HepG2 (cell line): ENCODE measurements around the gene LIMD2. TPM values are rescaled to one million over a fixed set of nuclear protein-coding genes. Genes with fewer than 3 reads are reported as not detected.

Experiments
- AGO1 ChIP-seq: fragments of 200-400 bp; formaldehyde crosslinking; IDR thresholded peaks from 2 replicates; pipeline ENCODE4 v1.6.1; 2017; ENCODE audit warnings: mild to moderate bottlenecking, low read depth, low read length, moderate library complexity; ENCODE audit not compliant: poor library complexity, severe bottlenecking
- ATAD3A ChIP-seq: sonication (generic); formaldehyde crosslinking; IDR thresholded peaks from 2 replicates; pipeline ENCODE4 v1.4.0; 2020; ENCODE audit warnings: missing genetic modification reagents
- FOXJ3 ChIP-seq: sonication (generic); formaldehyde crosslinking; IDR thresholded peaks from 2 replicates; pipeline ENCODE4 v1.4.0; 2020; ENCODE audit warnings: missing genetic modification reagents, mild to moderate bottlenecking, borderline replicate concordance
- HES4 ChIP-seq: sonication (generic); formaldehyde crosslinking; IDR thresholded peaks from 2 replicates; pipeline ENCODE4 v1.9.0; 2021; ENCODE audit warnings: mild to moderate bottlenecking, missing genetic modification reagents, borderline replicate concordance
- HNRNPK ChIP-seq: fragments of 200-400 bp; formaldehyde crosslinking; IDR thresholded peaks from 2 replicates; pipeline ENCODE4 v1.6.1; 2018; ENCODE audit warnings: low read length, low read depth, moderate library complexity, mild to moderate bottlenecking; ENCODE audit not compliant: poor library complexity, severe bottlenecking
- MAFF ChIP-seq: IDR thresholded peaks from 2 replicates; pipeline ENCODE4 v1.6.1; 2011; ENCODE audit warnings: low read depth, low read length, improper control_type of control experiment
- MIER3 ChIP-seq: IDR thresholded peaks from 2 replicates; pipeline ENCODE4 v1.6.1; 2016; ENCODE audit warnings: missing compliant biosample characterization, borderline replicate concordance
- NRL ChIP-seq: sonication (generic); formaldehyde crosslinking; IDR thresholded peaks from 2 replicates; pipeline ENCODE4 v1.5.0; 2020; ENCODE audit warnings: missing genetic modification reagents, mild to moderate bottlenecking, moderate library complexity, borderline replicate concordance
- PHF21A ChIP-seq: sonication (generic); formaldehyde crosslinking; IDR thresholded peaks from 2 replicates; pipeline ENCODE4 v1.5.0; 2020; ENCODE audit warnings: mild to moderate bottlenecking, missing genetic modification reagents
- PPARG ChIP-seq: conservative IDR thresholded peaks from 2 replicates; pipeline ENCODE4 v1.6.1; 2016; ENCODE audit warnings: missing biosample characterization, missing genetic modification reagents
- RFX5 ChIP-seq: IDR thresholded peaks from 2 replicates; pipeline ENCODE4 v1.6.1; 2011; ENCODE audit warnings: low read depth, low read length, improper control_type of control experiment
- THYN1 ChIP-seq: sonication (generic); formaldehyde crosslinking; IDR thresholded peaks from 2 replicates; pipeline ENCODE4 v1.8.1; 2023; ENCODE audit warnings: low read depth, mild to moderate bottlenecking, moderate library complexity, missing genetic modification reagents, borderline replicate concordance
- TP53 ChIP-seq: sonication (generic); formaldehyde crosslinking; conservative IDR thresholded peaks from 2 replicates; pipeline ENCODE4 v1.4.0; 2020; ENCODE audit warnings: missing genetic modification reagents
- ZFP41 ChIP-seq: sonication (generic); formaldehyde crosslinking; IDR thresholded peaks from 2 replicates; pipeline ENCODE4 v1.4.0; 2020; ENCODE audit warnings: mild to moderate bottlenecking, missing genetic modification reagents, borderline replicate concordance
- ZNF234 ChIP-seq: sonication (generic); formaldehyde crosslinking; conservative IDR thresholded peaks from 2 replicates; pipeline ENCODE4 v1.5.1; 2020; ENCODE audit warnings: mild to moderate bottlenecking, missing genetic modification reagents
- ZNF569 ChIP-seq: sonication (generic); formaldehyde crosslinking; IDR thresholded peaks from 2 replicates; pipeline ENCODE4 v1.5.0; 2020; ENCODE audit warnings: mild to moderate bottlenecking, missing genetic modification reagents, moderate library complexity, borderline replicate concordance
- ZNF589 ChIP-seq: sonication (generic); formaldehyde crosslinking; conservative IDR thresholded peaks from 2 replicates; pipeline ENCODE4 v1.8.0; 2022; ENCODE audit warnings: mild to moderate bottlenecking, moderate library complexity, missing genetic modification reagents
- ZNF619 ChIP-seq: sonication (generic); formaldehyde crosslinking; IDR thresholded peaks from 2 replicates; pipeline ENCODE4 v1.4.0; 2020; ENCODE audit warnings: mild to moderate bottlenecking, missing genetic modification reagents
- ZNF652 ChIP-seq: IDR thresholded peaks from 2 replicates; pipeline ENCODE4 v1.6.1; 2016; ENCODE audit warnings: low read depth, borderline replicate concordance
- ZNF788 ChIP-seq: sonication (generic); formaldehyde crosslinking; IDR thresholded peaks from 2 replicates; pipeline ENCODE4 v1.5.0; 2020; ENCODE audit warnings: mild to moderate bottlenecking, missing genetic modification reagents, borderline replicate concordance
- polyA plus RNA-seq, 8 experiments: library from polyadenylated mRNA; depleted of rRNA in 3 of 8; stranded (reverse) in 7 of 8; unstranded in 1 of 8; fragments of >200 nt; fragmentation: Illumina TruSeq in 4 of 8; extraction: Trizol in 4 of 8; gene quantifications; 2 replicates each; pipeline versions ENCODE4 v1.2.1 to v1.2.3, GENCODE V29; 2011 to 2016; ENCODE audit warnings: low read depth in 4 of 8, missing spikeins in 1 of 8, mixed read lengths in 1 of 8; ENCODE audit not compliant: insufficient read depth in 1 of 8
- total RNA-seq, 5 experiments: library from RNA; depleted of rRNA; stranded (reverse); fragments of >200 nt; fragmentation: Illumina TruSeq; extraction: Trizol; gene quantifications; 2 replicates each; pipeline ENCODE4 v1.2.3, GENCODE V29; 2016; ENCODE audit warnings: low read depth in 1 of 5
- TF ChIP-seq, protein P1 (sequence below): sonication (generic); formaldehyde crosslinking; IDR thresholded peaks from 2 replicates; pipeline ENCODE4 v1.4.0; 2020; ENCODE audit warnings: missing genetic modification reagents, mild to moderate bottlenecking, borderline replicate concordance
- TF ChIP-seq, protein P2 (sequence below): sonication (generic); formaldehyde crosslinking; IDR thresholded peaks from 2 replicates; pipeline ENCODE4 v1.5.0; 2020; ENCODE audit warnings: missing genetic modification reagents, mild to moderate bottlenecking, borderline replicate concordance
- TF ChIP-seq, protein P3 (sequence below): sonication (generic); formaldehyde crosslinking; IDR thresholded peaks from 2 replicates; pipeline ENCODE4 v1.8.1; 2023; ENCODE audit warnings: mild to moderate bottlenecking, missing genetic modification reagents
- TF ChIP-seq, protein P4 (sequence below): IDR thresholded peaks from 2 replicates; pipeline ENCODE4 v1.6.1; 2016; ENCODE audit warnings: missing compliant biosample characterization, missing genetic modification reagents, borderline replicate concordance

LIMD2 gene
- total and polyA plus RNA-seq, 2 of the 13 experiments (the other 11 are each of a cell fraction or from before 2014, with no cell fraction given), result 9.0 to 20.8 TPM

DNA sequence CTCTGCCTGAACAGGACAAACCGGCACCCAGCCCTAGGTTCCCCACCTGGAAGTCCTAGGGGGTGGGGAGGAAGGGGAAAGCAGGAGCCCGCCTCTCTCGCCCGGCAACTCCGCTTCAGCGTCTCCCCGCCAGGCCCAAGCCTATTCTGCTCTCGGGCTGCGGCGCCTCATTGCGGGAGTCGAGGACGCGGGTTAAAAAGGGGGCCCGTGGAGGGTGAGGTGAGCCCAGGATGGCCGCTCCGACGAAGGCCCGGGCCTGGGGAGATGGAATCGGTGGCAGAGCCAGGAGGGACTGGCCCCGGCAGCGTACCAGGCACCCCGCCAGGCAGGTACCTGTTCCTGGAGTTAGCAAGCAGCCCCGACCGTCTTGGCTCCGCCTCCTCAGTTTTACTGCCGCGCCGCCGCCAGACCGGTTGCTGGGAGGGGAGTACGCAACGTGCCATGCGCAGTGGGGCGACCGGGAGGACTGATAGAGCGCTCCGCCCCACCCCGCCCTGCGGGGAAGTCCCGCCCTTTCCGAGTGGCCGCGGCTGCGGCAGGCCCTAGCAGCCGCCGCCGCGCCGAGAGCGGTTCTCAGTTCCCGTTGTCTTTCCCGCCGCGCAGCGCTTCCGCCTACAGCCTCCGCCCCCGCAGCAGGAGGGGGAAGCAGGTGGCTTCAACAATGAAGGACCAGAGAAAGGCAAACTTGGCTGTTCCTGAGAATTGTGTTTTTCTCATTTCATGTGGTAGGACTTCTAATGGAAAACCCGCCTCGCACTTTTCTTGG lies 41.7 kb upstream of the LIMD2 start, which contains the start of gene STRADA (continued):
- TF ChIP-seq, protein P1, sequence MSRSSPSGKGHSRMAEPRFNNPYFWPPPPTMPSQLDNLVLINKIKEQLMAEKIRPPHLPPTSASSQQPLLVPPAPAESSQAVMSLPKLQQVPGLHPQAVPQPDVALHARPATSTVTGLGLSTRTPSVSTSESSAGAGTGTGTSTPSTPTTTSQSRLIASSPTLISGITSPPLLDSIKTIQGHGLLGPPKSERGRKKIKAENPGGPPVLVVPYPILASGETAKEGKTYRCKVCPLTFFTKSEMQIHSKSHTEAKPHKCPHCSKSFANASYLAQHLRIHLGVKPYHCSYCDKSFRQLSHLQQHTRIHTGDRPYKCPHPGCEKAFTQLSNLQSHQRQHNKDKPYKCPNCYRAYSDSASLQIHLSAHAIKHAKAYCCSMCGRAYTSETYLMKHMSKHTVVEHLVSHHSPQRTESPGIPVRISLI (CRISPR knock-in tag), result peak; percentile 63; the same call in 1 of the 2 replicates
- TF ChIP-seq NRL (CRISPR knock-in tag) (peak; percentile 85; the same call in 1 of the 2 replicates), ZNF788 (CRISPR knock-in tag) (peak; percentile 86; the same call in 1 of the 2 replicates), TP53 (CRISPR knock-in tag) (peak; percentile 75; the same call in 1 of the 2 replicates), ZFP41 (CRISPR knock-in tag) (no peak), ZNF619 (CRISPR knock-in tag) (no peak), ATAD3A (CRISPR knock-in tag) (0 out of 2 replicates have a peak, but pooled peaks have one; percentile 52), RFX5 (no peak), PHF21A (CRISPR knock-in tag) (peak; percentile 47), ZNF569 (CRISPR knock-in tag) (no peak), HNRNPK (no peak), MAFF (no peak), ZNF234 (CRISPR knock-in tag) (peak; percentile 60; the same call in 1 of the 2 replicates), THYN1 (no peak), PPARG (no peak; the same call in 1 of the 2 replicates), MIER3 (CRISPR knock-in tag) (peak; percentile 29; the same call in 1 of the 2 replicates), HES4 (CRISPR knock-in tag) (peak; percentile 90), FOXJ3 (no peak), ZNF589 (CRISPR knock-in tag) (0 out of 2 replicates have a peak, but pooled peaks have one; percentile 64), ZNF652 (CRISPR knock-in tag) (no peak), AGO1 (peak; percentile 91)
- TF ChIP-seq, protein P2, sequence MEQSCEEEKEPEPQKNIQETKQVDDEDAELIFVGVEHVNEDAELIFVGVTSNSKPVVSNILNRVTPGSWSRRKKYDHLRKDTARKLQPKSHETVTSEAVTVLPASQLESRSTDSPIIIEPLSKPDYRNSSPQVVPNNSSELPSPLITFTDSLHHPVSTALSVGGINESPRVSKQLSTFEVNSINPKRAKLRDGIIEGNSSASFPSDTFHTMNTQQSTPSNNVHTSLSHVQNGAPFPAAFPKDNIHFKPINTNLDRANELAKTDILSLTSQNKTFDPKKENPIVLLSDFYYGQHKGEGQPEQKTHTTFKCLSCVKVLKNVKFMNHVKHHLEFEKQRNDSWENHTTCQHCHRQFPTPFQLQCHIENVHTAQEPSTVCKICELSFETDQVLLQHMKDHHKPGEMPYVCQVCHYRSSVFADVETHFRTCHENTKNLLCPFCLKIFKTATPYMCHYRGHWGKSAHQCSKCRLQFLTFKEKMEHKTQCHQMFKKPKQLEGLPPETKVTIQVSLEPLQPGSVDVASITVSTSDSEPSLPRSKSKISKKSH (CRISPR knock-in tag), result peak; percentile 91
- TF ChIP-seq, protein P3, sequence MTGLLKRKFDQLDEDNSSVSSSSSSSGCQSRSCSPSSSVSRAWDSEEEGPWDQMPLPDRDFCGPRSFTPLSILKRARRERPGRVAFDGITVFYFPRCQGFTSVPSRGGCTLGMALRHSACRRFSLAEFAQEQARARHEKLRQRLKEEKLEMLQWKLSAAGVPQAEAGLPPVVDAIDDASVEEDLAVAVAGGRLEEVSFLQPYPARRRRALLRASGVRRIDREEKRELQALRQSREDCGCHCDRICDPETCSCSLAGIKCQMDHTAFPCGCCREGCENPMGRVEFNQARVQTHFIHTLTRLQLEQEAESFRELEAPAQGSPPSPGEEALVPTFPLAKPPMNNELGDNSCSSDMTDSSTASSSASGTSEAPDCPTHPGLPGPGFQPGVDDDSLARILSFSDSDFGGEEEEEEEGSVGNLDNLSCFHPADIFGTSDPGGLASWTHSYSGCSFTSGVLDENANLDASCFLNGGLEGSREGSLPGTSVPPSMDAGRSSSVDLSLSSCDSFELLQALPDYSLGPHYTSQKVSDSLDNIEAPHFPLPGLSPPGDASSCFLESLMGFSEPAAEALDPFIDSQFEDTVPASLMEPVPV (CRISPR knock-in tag), result peak; percentile 81
- TF ChIP-seq, protein P4, sequence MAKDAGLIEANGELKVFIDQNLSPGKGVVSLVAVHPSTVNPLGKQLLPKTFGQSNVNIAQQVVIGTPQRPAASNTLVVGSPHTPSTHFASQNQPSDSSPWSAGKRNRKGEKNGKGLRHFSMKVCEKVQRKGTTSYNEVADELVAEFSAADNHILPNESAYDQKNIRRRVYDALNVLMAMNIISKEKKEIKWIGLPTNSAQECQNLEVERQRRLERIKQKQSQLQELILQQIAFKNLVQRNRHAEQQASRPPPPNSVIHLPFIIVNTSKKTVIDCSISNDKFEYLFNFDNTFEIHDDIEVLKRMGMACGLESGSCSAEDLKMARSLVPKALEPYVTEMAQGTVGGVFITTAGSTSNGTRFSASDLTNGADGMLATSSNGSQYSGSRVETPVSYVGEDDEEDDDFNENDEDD, result peak; percentile 98
